GM12892 (cell line): Measurements from ENCODE around the gene FSTL3.

ENCODE experiments used
- POLR2A ChIP-seq: IDR thresholded peaks from 2 replicates; pipeline ENCODE4 v1.6.1; 2011; ENCODE audit warnings: low read depth, low read length, control low read depth
- TAF1 ChIP-seq: IDR thresholded peaks from 2 replicates; pipeline ENCODE4 v1.6.1; 2011; ENCODE audit warnings: low read depth, mild to moderate bottlenecking, control low read depth, low read length, borderline replicate concordance

GRCh38 chr19:709196-709964 is 33.2 kb downstream of the FSTL3 start:
- TF ChIP-seq TAF1 (no peak), POLR2A (no peak)
